OCI-LY1 (cell line): ENCODE results near the gene NFYC.

ENCODE experiments used
- EZH2 ChIP-seq: fragments of 200-600 bp; sonication (generic), shearing (Covaris generic); IDR thresholded peaks from 2 replicates; pipeline ENCODE4 v1.8.0; 2017; ENCODE audit warnings: borderline replicate concordance, mixed run types, mild to moderate bottlenecking, antibody characterized with exemption, low read length, moderate library complexity, mixed read lengths
- TF ChIP-seq, protein P1 (sequence below): fragments of 200-600 bp; sonication (generic), shearing (Covaris generic); IDR thresholded peaks from 2 replicates; pipeline ENCODE4 v1.5.1; 2017; ENCODE audit warnings: mild to moderate bottlenecking, antibody characterized with exemption, low read length, moderate library complexity, mixed read lengths

DNA sequence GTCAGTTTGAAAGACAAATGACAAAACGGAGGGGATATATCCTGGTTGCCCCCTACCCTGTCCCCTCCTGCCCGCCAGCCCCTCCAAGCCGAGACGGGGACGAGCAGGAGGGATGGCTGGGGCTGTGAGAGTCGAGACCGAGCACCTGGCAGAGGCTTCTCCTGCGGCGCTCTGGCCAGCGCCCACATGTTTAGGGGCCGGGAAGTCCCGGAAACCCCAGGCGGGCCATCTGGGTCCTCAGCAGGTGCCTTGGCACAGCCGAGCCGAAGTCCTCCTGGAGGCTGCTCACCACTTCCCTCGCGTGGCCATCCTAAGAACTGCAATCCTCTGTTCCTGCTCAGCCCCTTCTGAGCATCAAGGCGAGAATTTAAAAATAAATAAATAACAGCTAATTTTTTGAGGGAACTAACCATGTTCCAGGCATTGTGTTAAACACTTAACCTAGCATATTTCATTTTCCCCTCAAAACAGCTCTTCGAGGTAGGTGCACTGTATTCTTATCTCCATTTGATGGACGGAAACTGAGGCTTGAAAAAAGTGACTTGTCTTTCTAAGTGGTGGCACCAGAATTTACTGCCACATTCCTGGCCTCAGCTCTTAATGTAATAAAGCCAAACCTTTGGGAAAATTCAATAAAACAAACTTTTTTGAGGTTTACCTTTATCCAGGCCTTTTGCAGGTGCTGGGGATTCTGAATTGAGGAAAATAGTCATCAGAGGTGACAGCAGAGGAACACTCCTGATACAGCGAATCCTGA, 22.6 kb upstream of the NFYC start:
- TF ChIP-seq, protein P1, sequence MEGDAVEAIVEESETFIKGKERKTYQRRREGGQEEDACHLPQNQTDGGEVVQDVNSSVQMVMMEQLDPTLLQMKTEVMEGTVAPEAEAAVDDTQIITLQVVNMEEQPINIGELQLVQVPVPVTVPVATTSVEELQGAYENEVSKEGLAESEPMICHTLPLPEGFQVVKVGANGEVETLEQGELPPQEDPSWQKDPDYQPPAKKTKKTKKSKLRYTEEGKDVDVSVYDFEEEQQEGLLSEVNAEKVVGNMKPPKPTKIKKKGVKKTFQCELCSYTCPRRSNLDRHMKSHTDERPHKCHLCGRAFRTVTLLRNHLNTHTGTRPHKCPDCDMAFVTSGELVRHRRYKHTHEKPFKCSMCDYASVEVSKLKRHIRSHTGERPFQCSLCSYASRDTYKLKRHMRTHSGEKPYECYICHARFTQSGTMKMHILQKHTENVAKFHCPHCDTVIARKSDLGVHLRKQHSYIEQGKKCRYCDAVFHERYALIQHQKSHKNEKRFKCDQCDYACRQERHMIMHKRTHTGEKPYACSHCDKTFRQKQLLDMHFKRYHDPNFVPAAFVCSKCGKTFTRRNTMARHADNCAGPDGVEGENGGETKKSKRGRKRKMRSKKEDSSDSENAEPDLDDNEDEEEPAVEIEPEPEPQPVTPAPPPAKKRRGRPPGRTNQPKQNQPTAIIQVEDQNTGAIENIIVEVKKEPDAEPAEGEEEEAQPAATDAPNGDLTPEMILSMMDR: peak; percentile 80
- TF ChIP-seq EZH2: no peak
